ENCODE results near the gene TMEM154. TPM values are rescaled to one million over a fixed set of nuclear protein-coding genes. Genes with fewer than 3 reads are reported as not detected.
A peak's percentile ranks its signal among the peaks of the same experiment; 100 is the strongest.

The TMEM154 gene
- polyA plus RNA-seq, 3 donors, result 24.7 to 157 (median 117) TPM

DNA sequence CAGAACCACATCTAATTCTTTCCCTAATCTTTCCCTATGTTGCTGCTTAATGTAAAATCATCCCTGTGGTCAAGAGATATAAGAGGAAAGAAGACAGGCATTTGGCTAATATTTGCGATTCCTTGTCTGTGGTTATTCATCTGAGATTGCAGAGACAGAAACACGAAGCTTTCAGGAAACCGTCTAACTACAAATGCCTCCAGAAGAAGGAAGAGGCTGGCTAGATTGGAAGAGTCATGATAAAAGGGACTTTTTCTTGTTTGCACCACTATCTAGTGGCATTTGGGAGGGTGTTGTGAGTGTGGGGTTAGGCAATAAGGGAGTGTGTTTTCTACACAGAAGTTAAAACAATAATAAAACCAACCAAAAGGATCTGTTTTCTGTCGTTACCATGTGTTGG, 43.9 kb downstream of the TMEM154 start:
- Histone ChIP-seq H3K27ac (ENCODE audit: low read depth in 1 of 2, low read length in 2 of 2) (peak overlapping the region; percentile 91 to 95), H3K27me3 (ENCODE audit: control insufficient read depth in 2 of 2, insufficient read depth in 2 of 2, low read length in 2 of 2) (no peaks in the 10 kb centered on the region), H2AFZ (ENCODE audit: insufficient read depth, low read depth, low read length, poor library complexity, severe bottlenecking) (no peak overlapping the region), H3K36me3 (replicated peaks in 1 of 2; ENCODE audit: control insufficient read depth in 1 of 2, insufficient read depth in 2 of 2, low read length in 2 of 2) (peaks cover 26 to 54% of the 10 kb centered on the region in 2 donors), H3K9ac (ENCODE audit: insufficient read depth, low read length, poor library complexity, severe bottlenecking) (peak overlapping the region; percentile 48), H3K4me3 (replicated peaks in 1 of 3; ENCODE audit: low read depth in 2 of 3, low read length in 3 of 3) (peak overlapping the region in 2 of 3 experiments; percentile 19 to 59), H3K9me3 (replicated peaks in 1 of 2; ENCODE audit: control insufficient read depth in 1 of 2, insufficient read depth in 1 of 2, low read length in 2 of 2) (no peaks in the 10 kb centered on the region), H3K4me1 (ENCODE audit: control insufficient read depth in 1 of 2, insufficient read depth in 2 of 2, low read length in 2 of 2) (peaks cover 74 to 78% of the 10 kb centered on the region in 2 donors), H3K79me2 (ENCODE audit: insufficient read depth, low read length) (peaks cover 32% of the 10 kb centered on the region), H4K20me1 (ENCODE audit: insufficient read depth, low read length) (no peaks in the 10 kb centered on the region), H3K4me2 (replicated peaks; ENCODE audit: extremely low read depth, low read length, poor library complexity, severe bottlenecking) (peak overlapping the region; percentile 61)
- intact Hi-C loops (cut with micrococcal nuclease), result loop anchor here in 1 of 2 donors (5.0 kb wide), 1 partner anchor 99 kb away; the partner anchor contains the start of gene FBXW7
- Mint-ChIP-seq H3K4me1 (peaks cover 68% of the 10 kb centered on the region), H3K27me3 (ENCODE audit: low read depth in 3 of 3) (peaks cover 0 to 2% (median 2%) of the 10 kb centered on the region in 3 donors), H3K9me3 (no peaks in the 10 kb centered on the region), H3K36me3 (peaks cover 58 to 72% of the 10 kb centered on the region in 2 donors), H3K27ac (peak overlapping the region; percentile 97 to 100 (median 99)), H3K4me3 (peak overlapping the region; percentile 40 to 64)
- peak; percentile 85 to 94 (median 92) for DNase-seq
- TF ChIP-seq CTCF (IDR thresholded peaks at IDR 0.05), result no peak
- no CpG with 5 or more reads among the region's 4 CpGs for WGBS (ENCODE audit: insufficient coverage)

- peak; percentile 58 to 73 (median 67) for DNase-seq
- H3K36me3 ChIP-seq (replicated peaks in 1 of 2; ENCODE audit: control insufficient read depth in 1 of 2, insufficient read depth in 2 of 2, low read length in 2 of 2), result peaks cover 32 to 57% of the 10 kb centered on the region in 2 donors
- no CpG with 5 or more reads among the region's 4 CpGs for WGBS (ENCODE audit: insufficient coverage)
- Mint-ChIP-seq H3K9me3 (no peaks in the 10 kb centered on the region), H3K36me3 (peaks cover 52 to 71% of the 10 kb centered on the region in 2 donors), H3K4me1 (peaks cover 53% of the 10 kb centered on the region), H3K4me3 (no peak overlapping the region), H3K27me3 (ENCODE audit: low read depth in 3 of 3) (peaks cover 0 to 2% (median 0%) of the 10 kb centered on the region in 3 donors), H3K27ac (peak overlapping the region; percentile 80 to 97 (median 84))
- no peaks in the 10 kb centered on the region for H3K27me3 ChIP-seq (ENCODE audit: control insufficient read depth in 2 of 2, insufficient read depth in 2 of 2, low read length in 2 of 2)
- peak overlapping the region; percentile 19 for H3K9ac ChIP-seq (ENCODE audit: insufficient read depth, low read length, poor library complexity, severe bottlenecking)
- no peak overlapping the region for H3K4me2 ChIP-seq (replicated peaks; ENCODE audit: extremely low read depth, low read length, poor library complexity, severe bottlenecking)
- no peaks in the 10 kb centered on the region for H3K9me3 ChIP-seq (replicated peaks in 1 of 2; ENCODE audit: control insufficient read depth in 1 of 2, insufficient read depth in 1 of 2, low read length in 2 of 2)
- H3K4me3 ChIP-seq (replicated peaks in 1 of 3; ENCODE audit: low read depth in 2 of 3, low read length in 3 of 3), result peak overlapping the region in 1 of 3 experiments; percentile 15
- intact Hi-C loops (cut with micrococcal nuclease), result no loop called here
- peaks cover 22% of the 10 kb centered on the region for H3K79me2 ChIP-seq (ENCODE audit: insufficient read depth, low read length)
- peaks cover 58 to 62% of the 10 kb centered on the region in 2 donors for H3K4me1 ChIP-seq (ENCODE audit: control insufficient read depth in 1 of 2, insufficient read depth in 2 of 2, low read length in 2 of 2)
- no peak overlapping the region for H2AFZ ChIP-seq (ENCODE audit: insufficient read depth, low read depth, low read length, poor library complexity, severe bottlenecking)
- no peak for TF ChIP-seq CTCF (IDR thresholded peaks at IDR 0.05)
- H3K27ac ChIP-seq (ENCODE audit: low read depth in 1 of 2, low read length in 2 of 2), result peak overlapping the region in 1 of 2 donors; percentile 95
- H4K20me1 ChIP-seq (ENCODE audit: insufficient read depth, low read length), result no peaks in the 10 kb centered on the region
Observed at GRCh38 chr4:152634110-152634760, 45.6 kb downstream of the TMEM154 start.
